Measurements from ENCODE around the gene MYL5.
"Not testable (repeated sequence)": the region's sequence is repeated elsewhere in the genome, so short reads cannot be mapped to it uniquely, and the experiment has no call there.

The MYL5 gene

GRCh38 chr4:669806-670559 lies 4.4 kb upstream of the MYL5 start:
- DNase-seq (ENCODE audit: low spot score), result not testable (repeated sequence)

- DNase-seq (ENCODE audit: low spot score), result no peak
Measured at GRCh38 chr4:671769-672168, 2.6 kb upstream of the MYL5 start.

- DNase-seq (ENCODE audit: low spot score), result no peak
Measured at GRCh38 chr4:673349-674091, 822 bp upstream of the MYL5 start.

- no peak for DNase-seq (ENCODE audit: low spot score)
Measured at GRCh38 chr4:675036-675882, 917 bp downstream of the MYL5 start.

GRCh38 chr4:675980-676870 lies 1.9 kb downstream of the MYL5 start:
- DNase-seq (ENCODE audit: low spot score), result no peak

GRCh38 chr4:676871-677235 lies 2.5 kb downstream of the MYL5 start:
- no peak for DNase-seq (ENCODE audit: low spot score)

- DNase-seq (ENCODE audit: low spot score), result no peak
Measured at GRCh38 chr4:677431-678293, 3.3 kb downstream of the MYL5 start.

GRCh38 chr4:678331-679103 lies 4.2 kb downstream of the MYL5 start:
- no peak for DNase-seq (ENCODE audit: low spot score)

- no peak for DNase-seq (ENCODE audit: low spot score)
Measured at GRCh38 chr4:679104-679481, 4.8 kb downstream of the MYL5 start.

GRCh38 chr4:679629-680028 lies 5.3 kb downstream of the MYL5 start:
- DNase-seq (ENCODE audit: low spot score), result no peak

- DNase-seq (ENCODE audit: low spot score), result no peak
Measured at GRCh38 chr4:680091-680490, 5.7 kb downstream of the MYL5 start.

GRCh38 chr4:680551-680927 lies 6.2 kb downstream of the MYL5 start:
- no peak for DNase-seq (ENCODE audit: low spot score)

GRCh38 chr4:680928-681645 lies 6.7 kb downstream of the MYL5 start:
- DNase-seq (ENCODE audit: low spot score), result no peak

- DNase-seq (ENCODE audit: low spot score), result no peak
Measured at GRCh38 chr4:681736-682451, 7.6 kb downstream of the MYL5 start.

- no peak for DNase-seq (ENCODE audit: low spot score)
Measured at GRCh38 chr4:682490-683172, 8.3 kb downstream of the MYL5 start.

GRCh38 chr4:683247-683897 lies 9.0 kb downstream of the MYL5 start:
- DNase-seq (ENCODE audit: low spot score), result no peak

GRCh38 chr4:683982-684622 lies 9.8 kb downstream of the MYL5 start:
- DNase-seq (ENCODE audit: low spot score), result peak; percentile 86
